ENCODE measurements around the gene FGD3.

Gene FGD3

GRCh38 chr9:93081081-93081529, 133.8 kb downstream of the FGD3 start:
- DNase-seq = no peak

GRCh38 chr9:93081931-93082330, 134.6 kb downstream of the FGD3 start:
- DNase-seq = no peak

- no peak for DNase-seq
Observed at GRCh38 chr9:93082841-93083411, 135.6 kb downstream of the FGD3 start.

GRCh38 chr9:93083592-93084470, 136.5 kb downstream of the FGD3 start:
- DNase-seq = no peak

GRCh38 chr9:93084471-93084881, 137.2 kb downstream of the FGD3 start:
- DNase-seq = no peak

- no peak for DNase-seq
Observed at GRCh38 chr9:93085676-93086075, 138.4 kb downstream of the FGD3 start.

Measured in NCI-H187 treated with DMSO at 0.1 percent for 48 hours (cell line).